CD4-positive, alpha-beta T cell (primary cell): Measurements from ENCODE around the gene ZNF276. TPM values are rescaled to one million over a fixed set of nuclear protein-coding genes. Genes with fewer than 3 reads are reported as not detected.

ENCODE experiments used
- ATAC-seq: fragments of 200-7000 bp; cut with Tn5 transposase; one replicate; pipeline ENCODE4 v1.10.0; 2022; ENCODE audit warnings: mild to moderate bottlenecking; ENCODE audit not compliant: poor library complexity
- CTCF ChIA-PET: fragments of 350-600 bp; sonication (Branson Sonifier 250); formaldehyde crosslinking; loops from one replicate; lab custom pipeline; 2021; ENCODE audit warnings: antibody characterized with exemption, inconsistent platforms; lab: Charles Lee
- POLR2A ChIA-PET: fragments of 350-600 bp; sonication (Branson Sonifier 250); formaldehyde crosslinking; loops from one replicate; lab custom pipeline; 2021; ENCODE audit warnings: antibody characterized with exemption, inconsistent platforms; lab: Charles Lee
- DNase-seq, 14 experiments: peaks; one replicate each; pipeline ENCODE4 v3.0.0-alpha.2; 2013 to 2020; ENCODE audit warnings: mixed read lengths in 2 of 14
- H3K27ac ChIP-seq, 2 donors: one replicate each; pipeline versions ENCODE4 v1.5.1 to v1.7.0; 2013; ENCODE audit warnings: low read length in 2 of 2, low read depth in 1 of 2, mild to moderate bottlenecking in 1 of 2
- H3K27me3 ChIP-seq, 2 experiments: 1 replicate in 1 of 2; 2 replicates in 1 of 2; pipeline versions ENCODE4 v1.6.1 to v1.7.0; 2013; ENCODE audit warnings: low read length in 2 of 2, control low read depth in 1 of 2, mild to moderate bottlenecking in 1 of 2, moderate library complexity in 1 of 2; ENCODE audit not compliant: insufficient read depth in 2 of 2, control insufficient read depth in 1 of 2
- H3K36me3 ChIP-seq: one replicate; pipeline ENCODE4 v1.6.1; 2013; ENCODE audit warnings: low read length, control low read depth; ENCODE audit not compliant: insufficient read depth
- H3K4me1 ChIP-seq: one replicate; pipeline ENCODE4 v1.6.1; 2013; ENCODE audit warnings: low read length, control low read depth; ENCODE audit not compliant: insufficient read depth
- H3K4me3 ChIP-seq: one replicate; pipeline ENCODE4 v1.5.1; 2013; ENCODE audit warnings: mild to moderate bottlenecking, low read length, moderate library complexity
- H3K9me3 ChIP-seq, 2 experiments: 1 replicate in 1 of 2; 2 replicates in 1 of 2; pipeline versions ENCODE4 v1.6.1 to v1.7.0; 2013; ENCODE audit warnings: low read length in 2 of 2, mild to moderate bottlenecking in 2 of 2, control low read depth in 1 of 2, moderate library complexity in 1 of 2; ENCODE audit not compliant: control insufficient read depth in 1 of 2, insufficient read depth in 1 of 2
- H3K27ac Mint-ChIP-seq: one replicate; pipeline ENCODE4 v1.8.0; 2020; ENCODE audit warnings: mixed read lengths
- H3K27me3 Mint-ChIP-seq: one replicate; pipeline ENCODE4 v1.8.0; 2021; ENCODE audit warnings: mixed read lengths
- H3K36me3 Mint-ChIP-seq: one replicate; pipeline ENCODE4 v1.8.0; 2021; ENCODE audit warnings: low read depth, mixed read lengths
- H3K4me1 Mint-ChIP-seq: one replicate; pipeline ENCODE4 v1.8.0; 2021; ENCODE audit warnings: low read depth, mixed read lengths
- H3K4me3 Mint-ChIP-seq: one replicate; pipeline ENCODE4 v1.8.0; 2020; ENCODE audit warnings: mild to moderate bottlenecking, mixed read lengths
- H3K9me3 Mint-ChIP-seq: one replicate; pipeline ENCODE4 v1.8.0; 2020; ENCODE audit warnings: mixed read lengths
- CTCF ChIP-seq: fragments of 200-600 bp; IDR thresholded peaks from one replicate; pipeline ENCODE4 v1.8.0; 2022; ENCODE audit warnings: antibody characterized with exemption, mild to moderate bottlenecking
- intact Hi-C, 2 experiments: fragments of 100-400 bp; cut with DNase I in 1 of 2; cut with micrococcal nuclease in 1 of 2; formaldehyde crosslinking; loops; one replicate each; pipeline versions ENCODE4 v1.15.1 to v1.9.0; 2023 to 2025; cut with DNase I, micrococcal nuclease
- total RNA-seq, 174 experiments: library from RNA in 2 of 174; stranded (reverse) in 2 of 174; gene quantifications; one replicate each; pipeline ENCODE4 v1.2.3 and lab custom pipeline; 2021 to 2026

ZNF276 gene
- total RNA-seq, 2 experiments from 2014 or later, result 127 to 137 TPM

GRCh38 chr16:89787365-89787805 is 66.0 kb downstream of the ZNF276 start:
- no peaks in the 10 kb centered on the region for H3K36me3 ChIP-seq
- no peaks in the 10 kb centered on the region for H3K9me3 ChIP-seq
- DNase-seq, result no peak
- Mint-ChIP-seq H3K4me1 (peaks cover 32% of the 10 kb centered on the region), H3K9me3 (no peaks in the 10 kb centered on the region), H3K27me3 (no peaks in the 10 kb centered on the region), H3K4me3 (no peak overlapping the region), H3K27ac (no peak overlapping the region), H3K36me3 (no peaks in the 10 kb centered on the region)
- H3K4me1 ChIP-seq, result peaks cover 37% of the 10 kb centered on the region
- POLR2A ChIA-PET, result no interaction called here
- H3K4me3 ChIP-seq, result no peak overlapping the region
- H3K27me3 ChIP-seq, result no peaks in the 10 kb centered on the region
- ATAC-seq, result no peak
- no peak for TF ChIP-seq CTCF
- H3K27ac ChIP-seq, result no peak overlapping the region
- CTCF ChIA-PET, result interaction anchor here (2.4 kb wide), 1 partner anchor 81 kb away, joined by 10 read pairs; no protein-coding TSS in a partner anchor
- intact Hi-C loops, result no loop called here

Other genes with a start within 250 kb of the ZNF276 start
- gene ANKRD11, start 231.0 kb upstream of the ZNF276 start, total RNA-seq, result 100 to 1,000 TPM; 200 to 211 TPM
- gene SPG7, start 213.1 kb upstream of the ZNF276 start, total RNA-seq, result 100 to 1,000 TPM; 163 to 167 TPM
- gene RPL13, start 160.9 kb upstream of the ZNF276 start, total RNA-seq, result 1,000 to 10,000 TPM; 4,971 to 5,051 TPM
- 1 to 10 TPM; 1.0 to 1.3 TPM for gene CPNE7, start 145.8 kb upstream of the ZNF276 start, total RNA-seq
- not detected for gene DPEP1, start 107.9 kb upstream of the ZNF276 start, total RNA-seq
- gene CHMP1A, start 63.8 kb upstream of the ZNF276 start, total RNA-seq, result 10 to 100 TPM; 54.7 to 55.9 TPM
- 1 to 10 TPM; 4.4 to 7.1 TPM for gene SPATA33, start 63.7 kb upstream of the ZNF276 start, total RNA-seq
- 10 to 100 TPM; 58.9 to 62.8 TPM for gene CDK10, start 34.8 kb upstream of the ZNF276 start, total RNA-seq
- 10 to 100 TPM; 26.1 to 28.3 TPM for gene SPATA2L, start 19.8 kb upstream of the ZNF276 start, total RNA-seq
- gene VPS9D1, start 639 bp upstream of the ZNF276 start, total RNA-seq, result 10 to 100 TPM; 18.5 to 21.8 TPM
- gene FANCA, start 95.1 kb downstream of the ZNF276 start, total RNA-seq, result 1 to 10 TPM; 4.1 to 5.0 TPM
- gene SPIRE2, start 106.9 kb downstream of the ZNF276 start, total RNA-seq, result 1 to 10 TPM; 1.1 TPM
- 100 to 1,000 TPM; 306 to 307 TPM for gene TCF25, start 152.1 kb downstream of the ZNF276 start, total RNA-seq
- gene MC1R, start 197.3 kb downstream of the ZNF276 start, total RNA-seq, result 1 to 10 TPM; 6.7 to 6.9 TPM
- gene TUBB3, start 201.8 kb downstream of the ZNF276 start, total RNA-seq, result under 1 TPM; 0.78 to 0.88 TPM
- 10 to 100 TPM; 30.7 to 36.3 TPM for gene DEF8, start 227.2 kb downstream of the ZNF276 start, total RNA-seq